Measurements from ENCODE around the gene NEK9.

GRCh38 chr14:75068294-75069120 lies 58.3 kb downstream of the NEK9 start:
- no peak for TF ChIP-seq SIN3A (IDR thresholded peaks at IDR 0.05; ENCODE audit: borderline replicate concordance, insufficient read depth, low read length)
- no peak for TF ChIP-seq POLR2AphosphoS5 (IDR thresholded peaks at IDR 0.05; ENCODE audit: low read depth, low read length)
